GM21526 (cell line): ENCODE results near the gene UGDH.

Experiments
- ATAC-seq: cut with Tn5 transposase; IDR thresholded peaks from one replicate; pipeline ENCODE4 v1.9.1; 2021; ENCODE audit warnings: moderate library complexity; ENCODE audit not compliant: unreplicated experiment, low FRiP score

Gene UGDH

DNA sequence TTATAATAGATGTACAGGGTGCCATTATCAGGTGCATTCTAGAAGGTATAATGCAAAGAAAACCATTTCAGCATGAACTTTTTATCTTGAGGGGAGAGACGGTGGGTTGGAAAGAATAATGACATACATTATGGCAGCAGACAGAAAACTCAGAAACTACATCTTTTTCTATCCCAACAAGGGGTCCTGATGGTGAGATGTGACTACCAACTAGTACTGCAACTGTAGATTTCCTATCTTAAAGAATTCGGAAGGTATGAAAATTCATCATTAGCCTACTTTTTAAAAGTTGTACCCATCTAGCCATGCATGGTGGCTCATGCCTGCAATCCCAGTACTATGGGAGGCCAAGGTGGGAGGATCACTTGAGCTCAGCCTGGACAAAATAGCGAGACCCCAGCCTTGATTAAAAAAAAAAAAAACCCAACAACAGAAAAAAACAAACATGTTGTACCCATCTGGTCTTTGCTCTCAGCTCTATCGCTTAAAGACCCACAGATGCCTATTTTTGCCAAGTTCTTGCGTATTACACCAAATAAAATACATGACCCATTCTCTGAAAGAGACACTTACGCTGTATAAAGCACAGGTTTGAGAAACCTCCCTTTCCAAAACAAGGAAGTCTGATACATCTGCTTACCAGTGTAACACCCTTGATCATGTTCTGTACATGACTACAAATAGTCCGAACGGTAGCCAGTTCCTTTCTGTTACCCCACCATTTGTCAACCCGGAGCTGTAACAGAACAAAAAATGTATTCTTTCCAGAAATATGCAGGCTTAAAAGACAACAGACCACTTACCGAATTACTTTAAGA lies 70.1 kb downstream of the UGDH start:
- no peak for ATAC-seq

DNA sequence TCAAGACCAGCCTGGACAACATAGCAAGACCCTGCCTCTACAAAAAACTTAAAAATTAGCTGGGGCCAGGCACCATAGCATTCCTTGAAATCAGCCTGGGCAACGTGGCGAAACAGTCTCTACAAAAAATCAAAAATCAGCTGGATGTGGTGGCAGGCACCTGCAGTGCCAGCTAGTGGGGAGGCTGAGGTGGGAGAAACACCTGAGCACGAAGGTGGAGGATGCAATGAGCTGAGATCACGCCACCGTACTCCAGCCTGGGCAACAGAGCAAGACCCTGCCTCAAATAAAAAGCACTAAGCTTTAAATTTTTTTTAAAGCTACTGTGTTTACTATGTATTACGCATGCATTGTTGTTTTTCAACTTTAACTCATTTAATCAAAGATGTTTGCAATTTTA lies 71.8 kb downstream of the UGDH start:
- no peak for ATAC-seq

- no peak for ATAC-seq
These were observed 73.5 kb downstream of the UGDH start for GRCh38 chr4:39453738-39454137.

GRCh38 chr4:39452860-39453587 lies 74.2 kb downstream of the UGDH start:
- no peak for ATAC-seq

GRCh38 chr4:39452153-39452859 lies 74.9 kb downstream of the UGDH start:
- ATAC-seq, result no peak

GRCh38 chr4:39451423-39452023 lies 75.7 kb downstream of the UGDH start:
- no peak for ATAC-seq

- ATAC-seq, result no peak
These were observed 76.6 kb downstream of the UGDH start for GRCh38 chr4:39450618-39451017.
